Germinal center (tissue), 1 donor: ENCODE results near the gene SRPX.

Source experiments
- DNase-seq: peaks from one replicate; pipeline ENCODE4 v3.0.0; 2012; ENCODE audit warnings: mixed read lengths, low spot score

SRPX gene

GRCh38 chrX:38138900-38139299, 81.8 kb downstream of the SRPX start:
- no peak for DNase-seq

- DNase-seq = no peak
Observed at GRCh38 chrX:38138157-38138891, 82.3 kb downstream of the SRPX start.

GRCh38 chrX:38129366-38129765, 91.3 kb downstream of the SRPX start:
- DNase-seq = no peak

GRCh38 chrX:38127961-38128360, 92.7 kb downstream of the SRPX start:
- no peak for DNase-seq

GRCh38 chrX:38126179-38126578, 94.5 kb downstream of the SRPX start:
- no peak for DNase-seq

- DNase-seq = no peak
Observed at GRCh38 chrX:38124000-38124399, 96.7 kb downstream of the SRPX start.

GRCh38 chrX:38117485-38117884, 103.2 kb downstream of the SRPX start:
- DNase-seq = no peak

- DNase-seq = no peak
Observed at GRCh38 chrX:38116706-38117105, 104.0 kb downstream of the SRPX start.

- DNase-seq = no peak
Observed at GRCh38 chrX:38112566-38112965, 108.1 kb downstream of the SRPX start.

GRCh38 chrX:38111196-38111595, 109.5 kb downstream of the SRPX start:
- no peak for DNase-seq

- DNase-seq = no peak
Observed at GRCh38 chrX:38110231-38110630, 110.4 kb downstream of the SRPX start.

- DNase-seq = no peak
Observed at GRCh38 chrX:38109042-38109898, 111.4 kb downstream of the SRPX start.

- DNase-seq = no peak
Observed at GRCh38 chrX:38108364-38108763, 112.3 kb downstream of the SRPX start.

GRCh38 chrX:38106991-38107655, 113.5 kb downstream of the SRPX start:
- no peak for DNase-seq

- no peak for DNase-seq
Observed at GRCh38 chrX:38105216-38105725, 115.4 kb downstream of the SRPX start.

GRCh38 chrX:38103857-38104812, 116.5 kb downstream of the SRPX start:
- no peak for DNase-seq

- DNase-seq = no peak
Observed at GRCh38 chrX:38102875-38103274, 117.8 kb downstream of the SRPX start.

- DNase-seq = no peak
Observed at GRCh38 chrX:38102240-38102639, 118.4 kb downstream of the SRPX start.

- DNase-seq = no peak
Observed at GRCh38 chrX:38099688-38100087, 121.0 kb downstream of the SRPX start.
